NT2/D1 (cell line): ENCODE data around the gene CLEC4G.

Experiments used
- SUZ12 ChIP-seq: IDR thresholded peaks from 2 replicates; pipeline ENCODE4 v1.6.1; 2011; ENCODE audit not compliant: insufficient read length, insufficient read depth; ENCODE audit errors: extremely low read depth
- YY1 ChIP-seq: IDR thresholded peaks from 2 replicates; pipeline ENCODE4 v1.6.1; 2011; ENCODE audit not compliant: insufficient read length, insufficient read depth
- ZNF274 ChIP-seq: IDR thresholded peaks from 2 replicates; pipeline ENCODE4 v1.6.1; 2011; ENCODE audit warnings: mild to moderate bottlenecking, low read depth, low read length

GRCh38 chr19:7710616-7711015, 21.3 kb downstream of the CLEC4G start:
- TF ChIP-seq SUZ12: no peak
- TF ChIP-seq ZNF274: no peak
- no peak for TF ChIP-seq YY1
